C4-2B (cell line): ENCODE results near the gene TK2.

Experiments used
- CTCF ChIP-seq: fragments of 450-650 bp; conservative IDR thresholded peaks from 2 replicates; pipeline ENCODE4 v1.5.1; 2017; ENCODE audit warnings: mild to moderate bottlenecking
- ZFX ChIP-seq: fragments of 450-650 bp; IDR thresholded peaks from 2 replicates; pipeline ENCODE4 v1.6.1; 2017

- no peak for TF ChIP-seq CTCF
- TF ChIP-seq ZFX, result no peak
Measured at GRCh38 chr16:66574081-66574480, 24.2 kb upstream of the TK2 start.
